Stimulated activated effector memory CD8-positive, alpha-beta T cell treated with anti-CD3 and anti-CD28 coated beads, Interleukin-12 subunit alpha, Interleukin-12 subunit beta, amount 100 ng/mL, for 72 hours (primary cell): ENCODE data around the gene NCOA3.

Experiments used
- ATAC-seq: fragments of 150-1000 bp; cut with Tn5 transposase; 2 replicates; pipeline ENCODE4 v1.10.0; 2021
- DNase-seq, 2 donors: peaks; one replicate each; pipeline ENCODE4 v3.0.0; 2021 to 2022; ENCODE audit warnings: low spot score in 2 of 2
- H3K27ac Mint-ChIP-seq: one replicate; pipeline ENCODE4 v1.8.0; 2022; ENCODE audit warnings: mild to moderate bottlenecking, mixed read lengths
- H3K36me3 Mint-ChIP-seq: one replicate; pipeline ENCODE4 v1.8.0; 2022; ENCODE audit warnings: mild to moderate bottlenecking, mixed read lengths
- H3K4me1 Mint-ChIP-seq: one replicate; pipeline ENCODE4 v1.8.0; 2022; ENCODE audit warnings: mixed read lengths
- H3K4me3 Mint-ChIP-seq: one replicate; pipeline ENCODE4 v1.8.0; 2022; ENCODE audit warnings: mild to moderate bottlenecking, mixed read lengths
- H3K9me3 Mint-ChIP-seq: one replicate; pipeline ENCODE4 v1.8.0; 2022; ENCODE audit warnings: mixed read lengths

NCOA3 gene

GRCh38 chr20:47464380-47465101 is 37.1 kb upstream of the NCOA3 start:
- peaks cover 8% of the 10 kb centered on the region for H3K4me1 Mint-ChIP-seq
- DNase-seq (no peak), ATAC-seq (no peak)
- no peak overlapping the region for H3K4me3 Mint-ChIP-seq
- no peaks in the 10 kb centered on the region for H3K9me3 Mint-ChIP-seq
- no peaks in the 10 kb centered on the region for H3K36me3 Mint-ChIP-seq
- H3K27ac Mint-ChIP-seq: peak overlapping the region; percentile 32

- ATAC-seq (no peak), DNase-seq (no peak)
- Mint-ChIP-seq H3K36me3 (no peaks in the 10 kb centered on the region), H3K4me3 (no peak overlapping the region), H3K27ac (no peak overlapping the region), H3K9me3 (no peaks in the 10 kb centered on the region), H3K4me1 (peaks cover 8% of the 10 kb centered on the region)
These were observed 36.2 kb upstream of the NCOA3 start for GRCh38 chr20:47465335-47466090.

GRCh38 chr20:47466213-47466612 is 35.5 kb upstream of the NCOA3 start:
- ATAC-seq: no peak
- Mint-ChIP-seq H3K4me3 (no peak overlapping the region), H3K9me3 (no peaks in the 10 kb centered on the region), H3K4me1 (peaks cover 8% of the 10 kb centered on the region), H3K36me3 (no peaks in the 10 kb centered on the region), H3K27ac (no peak overlapping the region)
- no peak for DNase-seq

- H3K27ac Mint-ChIP-seq: no peak overlapping the region
- H3K4me3 Mint-ChIP-seq: no peak overlapping the region
- peaks cover 8% of the 10 kb centered on the region for H3K4me1 Mint-ChIP-seq
- no peaks in the 10 kb centered on the region for H3K36me3 Mint-ChIP-seq
- ATAC-seq: no peak
- no peak for DNase-seq
- H3K9me3 Mint-ChIP-seq: no peaks in the 10 kb centered on the region
These were observed 34.8 kb upstream of the NCOA3 start for GRCh38 chr20:47466704-47467459.

- DNase-seq (no peak), ATAC-seq (no peak)
- Mint-ChIP-seq H3K27ac (no peak overlapping the region), H3K4me3 (no peak overlapping the region), H3K9me3 (no peaks in the 10 kb centered on the region), H3K36me3 (no peaks in the 10 kb centered on the region), H3K4me1 (peaks cover 13% of the 10 kb centered on the region)
These were observed 33.2 kb upstream of the NCOA3 start for GRCh38 chr20:47468290-47469050.

- H3K36me3 Mint-ChIP-seq: no peaks in the 10 kb centered on the region
- H3K4me1 Mint-ChIP-seq: peaks cover 15% of the 10 kb centered on the region
- no peaks in the 10 kb centered on the region for H3K9me3 Mint-ChIP-seq
- ATAC-seq: no peak
- H3K27ac Mint-ChIP-seq: no peak overlapping the region
- DNase-seq: no peak
- H3K4me3 Mint-ChIP-seq: no peak overlapping the region
These were observed 26.2 kb upstream of the NCOA3 start for GRCh38 chr20:47475419-47476044.

GRCh38 chr20:47476452-47476851 is 25.2 kb upstream of the NCOA3 start:
- H3K36me3 Mint-ChIP-seq: no peaks in the 10 kb centered on the region
- ATAC-seq (no peak), DNase-seq (no peak)
- no peaks in the 10 kb centered on the region for H3K9me3 Mint-ChIP-seq
- H3K4me1 Mint-ChIP-seq: peaks cover 21% of the 10 kb centered on the region
- no peak overlapping the region for H3K4me3 Mint-ChIP-seq
- H3K27ac Mint-ChIP-seq: no peak overlapping the region

GRCh38 chr20:47479093-47479492 is 22.6 kb upstream of the NCOA3 start:
- Mint-ChIP-seq H3K9me3 (no peaks in the 10 kb centered on the region), H3K4me3 (no peak overlapping the region), H3K36me3 (no peaks in the 10 kb centered on the region), H3K27ac (peak overlapping the region; percentile 62), H3K4me1 (peaks cover 22% of the 10 kb centered on the region)
- no peak for DNase-seq
- no peak for ATAC-seq

- Mint-ChIP-seq H3K4me3 (no peak overlapping the region), H3K27ac (peak overlapping the region; percentile 62), H3K9me3 (no peaks in the 10 kb centered on the region), H3K36me3 (no peaks in the 10 kb centered on the region), H3K4me1 (peaks cover 22% of the 10 kb centered on the region)
- ATAC-seq (no peak), DNase-seq (no peak)
These were observed 22.2 kb upstream of the NCOA3 start for GRCh38 chr20:47479506-47479905.

GRCh38 chr20:47480239-47480638 is 21.4 kb upstream of the NCOA3 start:
- peaks cover 27% of the 10 kb centered on the region for H3K4me1 Mint-ChIP-seq
- peak overlapping the region; percentile 62 for H3K27ac Mint-ChIP-seq
- no peak overlapping the region for H3K4me3 Mint-ChIP-seq
- H3K36me3 Mint-ChIP-seq: no peaks in the 10 kb centered on the region
- ATAC-seq: no peak
- DNase-seq: no peak
- H3K9me3 Mint-ChIP-seq: no peaks in the 10 kb centered on the region

- no peak for DNase-seq
- Mint-ChIP-seq H3K4me3 (no peak overlapping the region), H3K9me3 (no peaks in the 10 kb centered on the region), H3K4me1 (peaks cover 31% of the 10 kb centered on the region), H3K27ac (peak overlapping the region; percentile 62), H3K36me3 (no peaks in the 10 kb centered on the region)
- no peak for ATAC-seq
These were observed 21.0 kb upstream of the NCOA3 start for GRCh38 chr20:47480705-47481104.

GRCh38 chr20:47481330-47482216 is 20.1 kb upstream of the NCOA3 start:
- Mint-ChIP-seq H3K4me1 (peaks cover 37% of the 10 kb centered on the region), H3K36me3 (no peaks in the 10 kb centered on the region), H3K27ac (no peak overlapping the region), H3K4me3 (no peak overlapping the region), H3K9me3 (no peaks in the 10 kb centered on the region)
- no peak for DNase-seq
- ATAC-seq: no peak

GRCh38 chr20:47482705-47483104 is 19.0 kb upstream of the NCOA3 start:
- ATAC-seq (no peak), DNase-seq (no peak)
- Mint-ChIP-seq H3K36me3 (peaks cover 8% of the 10 kb centered on the region), H3K4me1 (peaks cover 48% of the 10 kb centered on the region), H3K4me3 (no peak overlapping the region), H3K27ac (no peak overlapping the region), H3K9me3 (no peaks in the 10 kb centered on the region)

- DNase-seq: no peak
- no peak for ATAC-seq
- Mint-ChIP-seq H3K4me3 (no peak overlapping the region), H3K9me3 (no peaks in the 10 kb centered on the region), H3K27ac (no peak overlapping the region), H3K36me3 (peaks cover 13% of the 10 kb centered on the region), H3K4me1 (peaks cover 54% of the 10 kb centered on the region)
These were observed 17.4 kb upstream of the NCOA3 start for GRCh38 chr20:47484303-47484702.
